HepG2 (cell line): ENCODE measurements around the gene SLC25A22. TPM values are rescaled to one million over a fixed set of nuclear protein-coding genes. Genes with fewer than 3 reads are reported as not detected.

Experiments used
- AKAP8 ChIP-seq: sonication (generic); formaldehyde crosslinking; IDR thresholded peaks from 2 replicates; pipeline ENCODE4 v1.5.1; 2020; ENCODE audit warnings: mild to moderate bottlenecking, missing genetic modification reagents
- ATF1 ChIP-seq: IDR thresholded peaks from 2 replicates; pipeline ENCODE4 v1.6.1; 2016; ENCODE audit warnings: mild to moderate bottlenecking, control low read depth
- ATM ChIP-seq: fragments of 450-650 bp; IDR thresholded peaks from 2 replicates; pipeline ENCODE4 v1.7.1; 2017; ENCODE audit warnings: mild to moderate bottlenecking, borderline replicate concordance
- CREB1 ChIP-seq, 2 experiments: fragments of 450-650 bp in 1 of 2; IDR thresholded peaks; 2 replicates each; pipeline ENCODE4 v1.6.1; 2016 to 2017; ENCODE audit warnings: control low read depth in 1 of 2, mild to moderate bottlenecking in 1 of 2, missing compliant biosample characterization in 1 of 2, missing genetic modification characterization in 1 of 2
- GTF2F1 ChIP-seq: fragments of 150-350 bp; IDR thresholded peaks from 2 replicates; pipeline ENCODE4 v1.6.1; 2014; ENCODE audit warnings: low read length
- GTF3A ChIP-seq: sonication (generic); formaldehyde crosslinking; conservative IDR thresholded peaks from 2 replicates; pipeline ENCODE4 v1.4.0; 2020; ENCODE audit warnings: mild to moderate bottlenecking, missing genetic modification reagents
- HNRNPH1 ChIP-seq: fragments of 200-400 bp; formaldehyde crosslinking; optimal IDR thresholded peaks from 2 replicates; pipeline ENCODE3; 2017; ENCODE audit warnings: mild to moderate bottlenecking, low read depth, low read length
- HNRNPK ChIP-seq: fragments of 200-400 bp; formaldehyde crosslinking; IDR thresholded peaks from 2 replicates; pipeline ENCODE4 v1.6.1; 2018; ENCODE audit warnings: low read length, low read depth, moderate library complexity, mild to moderate bottlenecking; ENCODE audit not compliant: poor library complexity, severe bottlenecking
- KDM6A ChIP-seq: IDR thresholded peaks from 2 replicates; pipeline ENCODE4 v1.6.1; 2016; ENCODE audit warnings: low read depth
- MAFF ChIP-seq: IDR thresholded peaks from 2 replicates; pipeline ENCODE4 v1.6.1; 2011; ENCODE audit warnings: low read depth, low read length, improper control_type of control experiment
- MIER3 ChIP-seq: IDR thresholded peaks from 2 replicates; pipeline ENCODE4 v1.6.1; 2016; ENCODE audit warnings: missing compliant biosample characterization, borderline replicate concordance
- NCOA2 ChIP-seq: sonication (generic); formaldehyde crosslinking; IDR thresholded peaks from 2 replicates; pipeline ENCODE4 v1.8.0; 2022; ENCODE audit warnings: inconsistent platforms
- NFKBIZ ChIP-seq: IDR thresholded peaks from 2 replicates; pipeline ENCODE4 v1.6.1; 2018; ENCODE audit warnings: missing genetic modification reagents, missing compliant biosample characterization
- NR2F6 ChIP-seq, 2 experiments: IDR thresholded peaks; 2 replicates each; pipeline ENCODE4 v1.6.1; 2016; ENCODE audit warnings: antibody characterized with exemption in 1 of 2, mild to moderate bottlenecking in 1 of 2
- RARA ChIP-seq: IDR thresholded peaks from 2 replicates; pipeline ENCODE4 v1.6.1; 2016; ENCODE audit warnings: missing genetic modification reagents, missing compliant biosample characterization
- SOX5 ChIP-seq: IDR thresholded peaks from 2 replicates; pipeline ENCODE4 v1.6.1; 2016; ENCODE audit warnings: borderline replicate concordance
- THAP8 ChIP-seq: sonication (generic); formaldehyde crosslinking; IDR thresholded peaks from 2 replicates; pipeline ENCODE4 v1.5.1; 2020; ENCODE audit warnings: missing genetic modification reagents, mild to moderate bottlenecking, borderline replicate concordance
- ZBTB7A ChIP-seq: sonication (generic); formaldehyde crosslinking; IDR thresholded peaks from 2 replicates; pipeline ENCODE4 v1.8.0; 2022; ENCODE audit warnings: mild to moderate bottlenecking, missing genetic modification reagents
- ZNF282 ChIP-seq: fragments of 450-650 bp; IDR thresholded peaks from 2 replicates; pipeline ENCODE4 v1.6.1; 2018; ENCODE audit not compliant: partially characterized antibody
- ZNF329 ChIP-seq: sonication (generic); formaldehyde crosslinking; IDR thresholded peaks from 2 replicates; pipeline ENCODE4 v1.9.0; 2021; ENCODE audit warnings: low read depth, mild to moderate bottlenecking, missing genetic modification reagents
- ZNF709 ChIP-seq: sonication (generic); formaldehyde crosslinking; IDR thresholded peaks from 2 replicates; pipeline ENCODE4 v1.5.0; 2020; ENCODE audit warnings: mild to moderate bottlenecking, missing genetic modification reagents
- ZNF772 ChIP-seq: sonication (generic); formaldehyde crosslinking; IDR thresholded peaks from 2 replicates; pipeline ENCODE4 v1.5.0; 2020; ENCODE audit warnings: mild to moderate bottlenecking, missing genetic modification reagents
- polyA plus RNA-seq, 8 experiments: library from polyadenylated mRNA; depleted of rRNA in 3 of 8; stranded (reverse) in 7 of 8; unstranded in 1 of 8; fragments of >200 nt; fragmentation: Illumina TruSeq in 4 of 8; extraction: Trizol in 4 of 8; gene quantifications; 2 replicates each; pipeline versions ENCODE4 v1.2.1 to v1.2.3, GENCODE V29; 2011 to 2016; ENCODE audit warnings: low read depth in 4 of 8, missing spikeins in 1 of 8, mixed read lengths in 1 of 8; ENCODE audit not compliant: insufficient read depth in 1 of 8
- total RNA-seq, 5 experiments: library from RNA; depleted of rRNA; stranded (reverse); fragments of >200 nt; fragmentation: Illumina TruSeq; extraction: Trizol; gene quantifications; 2 replicates each; pipeline ENCODE4 v1.2.3, GENCODE V29; 2016; ENCODE audit warnings: low read depth in 1 of 5
- TF ChIP-seq, protein P1 (sequence below): IDR thresholded peaks from 2 replicates; pipeline ENCODE4 v1.6.1; 2012; ENCODE audit warnings: low read length, improper control_type of control experiment
- TF ChIP-seq, protein P2 (sequence below): sonication (generic); formaldehyde crosslinking; conservative IDR thresholded peaks from 2 replicates; pipeline ENCODE4 v1.4.0; 2020; ENCODE audit warnings: missing genetic modification reagents
- TF ChIP-seq, protein P3 (sequence below): sonication (generic); formaldehyde crosslinking; IDR thresholded peaks from 2 replicates; pipeline ENCODE4 v1.9.0; 2022; ENCODE audit warnings: low read depth, missing genetic modification reagents

SLC25A22 gene
- total and polyA plus RNA-seq, 2 of the 13 experiments (the other 11 are each of a cell fraction or from before 2014, with no cell fraction given) = 12.4 to 19.2 TPM

DNA sequence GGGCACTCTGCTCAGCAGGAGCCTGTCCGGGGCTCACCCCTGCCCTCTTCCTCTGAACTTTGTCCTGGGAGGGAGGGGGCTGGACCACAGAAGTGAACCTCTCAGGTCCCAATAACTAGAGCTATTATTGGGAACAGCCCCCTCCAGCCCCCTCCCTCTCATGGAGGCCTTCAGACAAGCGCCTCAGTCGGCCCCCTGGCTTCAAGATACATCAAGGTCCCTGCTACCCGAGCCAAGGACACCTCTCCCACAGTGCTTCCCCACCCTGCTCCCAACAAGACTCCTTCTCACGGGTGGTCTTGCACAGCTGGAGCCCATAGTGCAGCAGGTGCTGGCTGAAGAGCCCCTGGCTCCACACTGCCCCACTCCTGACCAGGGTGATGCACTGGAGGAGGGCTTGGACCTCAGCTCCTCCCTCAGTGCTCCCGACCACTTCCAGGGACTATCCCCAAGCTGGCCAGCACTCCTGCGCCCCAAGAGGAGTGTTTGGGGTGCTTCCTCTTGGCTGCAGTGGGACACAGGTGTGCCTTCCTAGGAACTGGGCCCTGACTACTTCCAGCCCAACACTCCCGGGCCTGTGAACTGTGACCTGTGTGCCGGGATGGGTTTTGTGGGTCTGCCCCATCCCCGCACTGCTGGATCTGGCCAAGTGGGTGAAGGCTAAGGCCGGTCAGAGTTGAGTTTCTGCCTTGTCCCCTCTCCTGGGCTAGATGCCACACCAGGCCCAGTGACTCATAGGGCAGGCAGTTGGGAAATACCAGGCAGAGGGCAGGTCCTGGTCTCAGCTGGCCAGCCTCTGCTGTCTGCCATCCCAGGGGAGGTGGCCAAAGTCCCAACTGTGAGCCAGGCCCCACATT is 22.8 kb upstream of the SLC25A22 start (continued):
- TF ChIP-seq, protein P1, sequence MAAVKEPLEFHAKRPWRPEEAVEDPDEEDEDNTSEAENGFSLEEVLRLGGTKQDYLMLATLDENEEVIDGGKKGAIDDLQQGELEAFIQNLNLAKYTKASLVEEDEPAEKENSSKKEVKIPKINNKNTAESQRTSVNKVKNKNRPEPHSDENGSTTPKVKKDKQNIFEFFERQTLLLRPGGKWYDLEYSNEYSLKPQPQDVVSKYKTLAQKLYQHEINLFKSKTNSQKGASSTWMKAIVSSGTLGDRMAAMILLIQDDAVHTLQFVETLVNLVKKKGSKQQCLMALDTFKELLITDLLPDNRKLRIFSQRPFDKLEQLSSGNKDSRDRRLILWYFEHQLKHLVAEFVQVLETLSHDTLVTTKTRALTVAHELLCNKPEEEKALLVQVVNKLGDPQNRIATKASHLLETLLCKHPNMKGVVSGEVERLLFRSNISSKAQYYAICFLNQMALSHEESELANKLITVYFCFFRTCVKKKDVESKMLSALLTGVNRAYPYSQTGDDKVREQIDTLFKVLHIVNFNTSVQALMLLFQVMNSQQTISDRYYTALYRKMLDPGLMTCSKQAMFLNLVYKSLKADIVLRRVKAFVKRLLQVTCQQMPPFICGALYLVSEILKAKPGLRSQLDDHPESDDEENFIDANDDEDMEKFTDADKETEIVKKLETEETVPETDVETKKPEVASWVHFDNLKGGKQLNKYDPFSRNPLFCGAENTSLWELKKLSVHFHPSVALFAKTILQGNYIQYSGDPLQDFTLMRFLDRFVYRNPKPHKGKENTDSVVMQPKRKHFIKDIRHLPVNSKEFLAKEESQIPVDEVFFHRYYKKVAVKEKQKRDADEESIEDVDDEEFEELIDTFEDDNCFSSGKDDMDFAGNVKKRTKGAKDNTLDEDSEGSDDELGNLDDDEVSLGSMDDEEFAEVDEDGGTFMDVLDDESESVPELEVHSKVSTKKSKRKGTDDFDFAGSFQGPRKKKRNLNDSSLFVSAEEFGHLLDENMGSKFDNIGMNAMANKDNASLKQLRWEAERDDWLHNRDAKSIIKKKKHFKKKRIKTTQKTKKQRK = no peak
- no peak for TF ChIP-seq ATM
- TF ChIP-seq NFKBIZ = no peak
- no peak for TF ChIP-seq ATF1 (CRISPR knock-in tag)
- TF ChIP-seq HNRNPH1 = no peak
- no peak for TF ChIP-seq SOX5 (CRISPR knock-in tag)
- no peak for TF ChIP-seq ZNF329 (CRISPR knock-in tag)
- TF ChIP-seq, protein P2, sequence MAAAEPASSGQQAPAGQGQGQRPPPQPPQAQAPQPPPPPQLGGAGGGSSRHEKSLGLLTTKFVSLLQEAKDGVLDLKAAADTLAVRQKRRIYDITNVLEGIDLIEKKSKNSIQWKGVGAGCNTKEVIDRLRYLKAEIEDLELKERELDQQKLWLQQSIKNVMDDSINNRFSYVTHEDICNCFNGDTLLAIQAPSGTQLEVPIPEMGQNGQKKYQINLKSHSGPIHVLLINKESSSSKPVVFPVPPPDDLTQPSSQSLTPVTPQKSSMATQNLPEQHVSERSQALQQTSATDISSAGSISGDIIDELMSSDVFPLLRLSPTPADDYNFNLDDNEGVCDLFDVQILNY (CRISPR knock-in tag) = no peak
- TF ChIP-seq MAFF = no peak
- TF ChIP-seq ZNF772 (CRISPR knock-in tag) = no peak
- no peak for TF ChIP-seq NR2F6 (IDR thresholded peaks at IDR 0.05)
- TF ChIP-seq NR2F6 (CRISPR knock-in tag; IDR thresholded peaks at IDR 0.05) = no peak
- no peak for TF ChIP-seq AKAP8 (CRISPR knock-in tag)
- 0 out of 2 replicates have a peak, but pooled peaks have one; percentile 1 for TF ChIP-seq ZBTB7A
- no peak for TF ChIP-seq CREB1 (IDR thresholded peaks at IDR 0.05)
- TF ChIP-seq CREB1 (CRISPR knock-in tag; IDR thresholded peaks at IDR 0.05) = no peak
- TF ChIP-seq ZNF709 (CRISPR knock-in tag) = no peak
- no peak for TF ChIP-seq THAP8
- peak; percentile 49; the same call in 1 of the 2 replicates for TF ChIP-seq RARA (CRISPR knock-in tag)
- TF ChIP-seq KDM6A (CRISPR knock-in tag) = no peak
- no peak for TF ChIP-seq GTF2F1
- TF ChIP-seq ZNF282 = no peak
- no peak for TF ChIP-seq GTF3A (CRISPR knock-in tag)
- no peak for TF ChIP-seq HNRNPK
- 0 out of 2 replicates have a peak, but pooled peaks have one; percentile 38 for TF ChIP-seq MIER3 (CRISPR knock-in tag)
- TF ChIP-seq, protein P3, sequence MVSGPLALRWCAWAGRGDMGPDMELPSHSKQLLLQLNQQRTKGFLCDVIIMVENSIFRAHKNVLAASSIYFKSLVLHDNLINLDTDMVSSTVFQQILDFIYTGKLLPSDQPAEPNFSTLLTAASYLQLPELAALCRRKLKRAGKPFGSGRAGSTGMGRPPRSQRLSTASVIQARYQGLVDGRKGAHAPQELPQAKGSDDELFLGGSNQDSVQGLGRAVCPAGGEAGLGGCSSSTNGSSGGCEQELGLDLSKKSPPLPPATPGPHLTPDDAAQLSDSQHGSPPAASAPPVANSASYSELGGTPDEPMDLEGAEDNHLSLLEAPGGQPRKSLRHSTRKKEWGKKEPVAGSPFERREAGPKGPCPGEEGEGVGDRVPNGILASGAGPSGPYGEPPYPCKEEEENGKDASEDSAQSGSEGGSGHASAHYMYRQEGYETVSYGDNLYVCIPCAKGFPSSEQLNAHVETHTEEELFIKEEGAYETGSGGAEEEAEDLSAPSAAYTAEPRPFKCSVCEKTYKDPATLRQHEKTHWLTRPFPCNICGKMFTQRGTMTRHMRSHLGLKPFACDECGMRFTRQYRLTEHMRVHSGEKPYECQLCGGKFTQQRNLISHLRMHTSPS (CRISPR knock-in tag) = peak; percentile 98
- TF ChIP-seq NCOA2 (CRISPR knock-in tag) = 0 out of 2 replicates have a peak, but pooled peaks have one; percentile 12
